ENCODE results near the gene GIMD1. TPM values are rescaled to one million over a fixed set of nuclear protein-coding genes. Genes with fewer than 3 reads are reported as not detected.
"Not testable (repeated sequence)": the region's sequence is repeated elsewhere in the genome, so short reads cannot be mapped to it uniquely, and the experiment has no call there.

GIMD1 gene
- not detected for polyA plus RNA-seq (2012; ENCODE audit: insufficient read depth, insufficient read length, low read depth)

- DNase-seq = no peak
- TF ChIP-seq CTCF (IDR thresholded peaks at IDR 0.05; ENCODE audit: low read depth, low read length) = no peak
- no peaks in the 10 kb centered on the region for H3K4me1 ChIP-seq
- H3K27me3 ChIP-seq = peaks cover 9% of the 10 kb centered on the region; the same call in 1 of the 2 replicates
- H3K36me3 ChIP-seq = no peaks in the 10 kb centered on the region
- no peaks in the 10 kb centered on the region for H3K9me3 ChIP-seq
- no peak within 1 kb of the TSS for H3K4me3 ChIP-seq (ENCODE audit: low read depth, low read length)
These were observed at the start of gene GIMD1 for GRCh38 chr4:106368678-106369077. Gene GIMD1, minus strand, starts transcription at chr4:106368778. Its CDS starts 1,343 bp downstream, at chr4:106367435.

GRCh38 chr4:106414366-106414765 is 45.8 kb upstream of the GIMD1 start:
- Histone ChIP-seq H3K4me1 (no peaks in the 10 kb centered on the region), H3K27me3 (no peaks in the 10 kb centered on the region), H3K4me3 (ENCODE audit: low read depth, low read length) (no peak overlapping the region), H3K36me3 (no peaks in the 10 kb centered on the region), H3K9me3 (no peaks in the 10 kb centered on the region)
- no peak for TF ChIP-seq CTCF (IDR thresholded peaks at IDR 0.05; ENCODE audit: low read depth, low read length)
- DNase-seq = no peak

DNA sequence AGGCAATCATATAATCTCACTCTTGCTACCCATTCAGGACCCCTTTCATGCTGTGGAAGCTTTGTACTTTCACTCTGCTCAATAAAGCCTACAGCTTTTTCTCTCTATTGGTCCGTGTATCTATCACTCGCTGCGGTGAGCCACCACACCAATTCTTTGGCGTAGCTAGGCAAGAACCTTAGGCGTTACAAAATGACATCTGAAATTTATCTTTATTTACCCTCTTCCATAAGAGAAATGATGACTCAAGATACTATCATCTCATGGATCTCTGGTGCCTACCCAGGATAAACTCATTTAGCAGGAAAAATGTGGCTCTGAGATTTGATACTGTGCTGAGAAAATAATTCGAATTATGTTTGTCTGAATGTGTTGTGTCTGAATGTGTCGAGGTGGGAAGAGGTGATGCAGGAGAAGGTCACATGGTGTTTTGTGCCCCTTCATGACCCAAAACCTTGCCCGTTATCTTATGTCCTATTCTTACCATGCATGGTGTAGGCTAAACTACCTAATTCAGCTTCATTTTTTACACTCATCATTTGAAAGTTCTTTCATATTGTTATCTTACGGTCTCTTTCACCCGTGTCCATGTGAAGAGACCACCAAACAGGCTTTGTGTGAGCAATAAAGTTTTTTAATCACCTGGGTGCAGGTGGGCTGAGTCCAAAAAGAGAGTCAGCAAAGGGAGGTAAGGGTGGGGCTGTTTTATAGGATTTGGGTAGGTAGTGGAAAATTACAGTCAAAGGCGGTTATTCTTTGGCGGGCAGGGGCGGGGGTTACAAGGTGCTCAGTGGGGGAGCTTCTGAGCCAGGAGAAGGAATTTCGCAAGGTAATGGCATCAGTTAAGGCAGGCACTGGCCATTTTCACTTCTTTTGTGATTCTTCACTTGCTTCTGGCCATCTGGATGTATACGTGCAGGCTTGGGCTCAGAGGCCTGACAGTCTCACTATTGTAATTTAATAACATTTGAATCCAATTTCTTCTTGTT is 41.6 kb upstream of the GIMD1 start:
- TF ChIP-seq CTCF (IDR thresholded peaks at IDR 0.05; ENCODE audit: low read depth, low read length) = no peak
- no peak for DNase-seq
- Histone ChIP-seq H3K4me1 (no peaks in the 10 kb centered on the region), H3K4me3 (ENCODE audit: low read depth, low read length) (no peak overlapping the region), H3K27me3 (no peaks in the 10 kb centered on the region), H3K36me3 (no peaks in the 10 kb centered on the region), H3K9me3 (no peaks in the 10 kb centered on the region)

DNA sequence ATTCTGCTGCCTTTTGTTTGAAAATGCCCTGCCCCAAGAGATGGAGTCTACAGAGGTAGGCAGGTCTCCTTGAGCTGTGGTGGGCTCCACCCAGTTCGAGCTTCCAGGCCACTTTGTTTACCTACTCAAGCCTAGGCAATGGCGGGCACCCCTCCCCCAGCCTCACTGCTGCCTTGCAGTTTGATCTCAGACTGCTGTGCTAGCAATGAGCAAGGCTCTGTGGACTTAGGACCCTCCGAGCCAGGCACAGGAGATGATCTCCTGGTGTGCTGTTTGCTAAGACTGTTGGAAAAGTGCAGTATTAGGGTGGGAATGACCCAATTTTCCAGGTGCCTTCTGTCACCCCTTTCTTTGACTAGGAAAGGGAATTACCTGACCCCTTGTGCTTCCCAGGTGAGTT is 39.4 kb upstream of the GIMD1 start:
- H3K27me3 ChIP-seq; H3K4me1 ChIP-seq; DNase-seq; H3K4me3 ChIP-seq (ENCODE audit: low read depth, low read length); H3K9me3 ChIP-seq; H3K36me3 ChIP-seq: not testable (repeated sequence)

GRCh38 chr4:106401157-106401556 is 32.6 kb upstream of the GIMD1 start:
- H3K4me1 ChIP-seq = no peaks in the 10 kb centered on the region
- H3K27me3 ChIP-seq = no peaks in the 10 kb centered on the region
- no peak for DNase-seq
- no peak for TF ChIP-seq CTCF (IDR thresholded peaks at IDR 0.05; ENCODE audit: low read depth, low read length)
- no peaks in the 10 kb centered on the region for H3K36me3 ChIP-seq
- no peaks in the 10 kb centered on the region for H3K9me3 ChIP-seq
- H3K4me3 ChIP-seq (ENCODE audit: low read depth, low read length) = no peak overlapping the region

DNA sequence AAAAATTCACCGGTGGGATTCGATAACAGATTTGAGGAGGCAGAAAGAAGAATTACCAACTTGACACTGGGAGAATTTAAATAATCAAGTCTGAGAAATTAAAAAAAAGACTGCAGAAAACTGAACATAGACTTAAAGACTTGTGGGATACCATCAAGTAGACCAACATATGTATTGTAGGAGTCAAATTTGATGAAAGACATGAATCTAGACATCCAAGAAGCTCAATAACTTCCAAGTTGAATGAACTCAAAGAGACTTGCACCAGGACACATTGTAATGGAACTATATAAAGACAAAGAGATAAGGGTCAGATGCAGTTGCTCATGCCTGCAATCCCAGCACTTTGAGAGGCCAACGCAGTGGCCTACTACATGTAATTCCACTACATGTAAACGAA is 30.3 kb upstream of the GIMD1 start:
- not testable (repeated sequence) for H3K27me3 ChIP-seq; H3K36me3 ChIP-seq; H3K4me3 ChIP-seq (ENCODE audit: low read depth, low read length); DNase-seq; H3K4me1 ChIP-seq; H3K9me3 ChIP-seq

- H3K9me3 ChIP-seq = no peaks in the 10 kb centered on the region
- no peak for TF ChIP-seq CTCF (IDR thresholded peaks at IDR 0.05; ENCODE audit: low read depth, low read length)
- H3K4me1 ChIP-seq = no peaks in the 10 kb centered on the region
- no peak overlapping the region for H3K4me3 ChIP-seq (ENCODE audit: low read depth, low read length)
- no peaks in the 10 kb centered on the region for H3K36me3 ChIP-seq
- no peak for DNase-seq
- H3K27me3 ChIP-seq = no peaks in the 10 kb centered on the region
These were observed 27.0 kb upstream of the GIMD1 start for GRCh38 chr4:106395582-106395981.

Measured in BE2C (cell line).